Measurements from ENCODE around the gene PLEKHA7.

The PLEKHA7 gene

DNA sequence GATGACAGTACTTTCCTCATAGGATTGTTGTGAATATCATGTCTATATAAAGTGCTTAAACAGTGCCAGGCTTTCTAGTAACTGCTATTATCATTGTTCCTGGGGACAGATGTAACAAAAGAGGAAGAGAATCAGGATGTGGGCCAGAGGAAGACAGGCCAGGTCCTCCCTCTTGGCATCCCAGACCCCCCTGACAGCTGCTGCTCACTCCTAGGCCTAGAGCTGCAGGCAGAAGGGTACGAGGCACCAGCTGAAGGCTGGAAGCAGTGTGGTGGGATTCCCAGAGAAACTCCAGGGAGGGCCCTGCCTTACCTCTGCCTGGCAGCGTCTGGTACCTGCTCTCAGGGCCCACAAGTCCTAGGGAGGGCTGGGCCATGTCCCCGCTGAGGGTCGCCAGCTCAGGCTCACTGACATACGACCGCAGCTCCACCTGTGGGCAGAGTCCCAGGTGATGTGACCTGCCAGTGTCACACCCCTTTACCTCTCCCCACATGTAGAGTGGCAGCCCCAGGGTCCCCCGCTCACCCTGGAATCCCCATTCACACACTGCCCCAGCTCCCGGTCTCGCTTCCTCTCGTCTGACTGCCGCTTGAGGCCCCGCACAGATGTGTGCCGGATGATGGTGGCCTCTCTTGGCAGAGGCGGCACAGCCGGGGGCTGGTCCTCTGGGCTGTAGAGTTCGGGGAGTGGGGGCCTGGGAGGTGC lies 223.6 kb downstream of the PLEKHA7 start:
- no peak for DNase-seq (ENCODE audit: low spot score)
- TF ChIP-seq, protein P1, sequence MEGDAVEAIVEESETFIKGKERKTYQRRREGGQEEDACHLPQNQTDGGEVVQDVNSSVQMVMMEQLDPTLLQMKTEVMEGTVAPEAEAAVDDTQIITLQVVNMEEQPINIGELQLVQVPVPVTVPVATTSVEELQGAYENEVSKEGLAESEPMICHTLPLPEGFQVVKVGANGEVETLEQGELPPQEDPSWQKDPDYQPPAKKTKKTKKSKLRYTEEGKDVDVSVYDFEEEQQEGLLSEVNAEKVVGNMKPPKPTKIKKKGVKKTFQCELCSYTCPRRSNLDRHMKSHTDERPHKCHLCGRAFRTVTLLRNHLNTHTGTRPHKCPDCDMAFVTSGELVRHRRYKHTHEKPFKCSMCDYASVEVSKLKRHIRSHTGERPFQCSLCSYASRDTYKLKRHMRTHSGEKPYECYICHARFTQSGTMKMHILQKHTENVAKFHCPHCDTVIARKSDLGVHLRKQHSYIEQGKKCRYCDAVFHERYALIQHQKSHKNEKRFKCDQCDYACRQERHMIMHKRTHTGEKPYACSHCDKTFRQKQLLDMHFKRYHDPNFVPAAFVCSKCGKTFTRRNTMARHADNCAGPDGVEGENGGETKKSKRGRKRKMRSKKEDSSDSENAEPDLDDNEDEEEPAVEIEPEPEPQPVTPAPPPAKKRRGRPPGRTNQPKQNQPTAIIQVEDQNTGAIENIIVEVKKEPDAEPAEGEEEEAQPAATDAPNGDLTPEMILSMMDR (IDR thresholded peaks at IDR 0.05; ENCODE audit: extremely low read depth, missing control alignments), result no peak

DNA sequence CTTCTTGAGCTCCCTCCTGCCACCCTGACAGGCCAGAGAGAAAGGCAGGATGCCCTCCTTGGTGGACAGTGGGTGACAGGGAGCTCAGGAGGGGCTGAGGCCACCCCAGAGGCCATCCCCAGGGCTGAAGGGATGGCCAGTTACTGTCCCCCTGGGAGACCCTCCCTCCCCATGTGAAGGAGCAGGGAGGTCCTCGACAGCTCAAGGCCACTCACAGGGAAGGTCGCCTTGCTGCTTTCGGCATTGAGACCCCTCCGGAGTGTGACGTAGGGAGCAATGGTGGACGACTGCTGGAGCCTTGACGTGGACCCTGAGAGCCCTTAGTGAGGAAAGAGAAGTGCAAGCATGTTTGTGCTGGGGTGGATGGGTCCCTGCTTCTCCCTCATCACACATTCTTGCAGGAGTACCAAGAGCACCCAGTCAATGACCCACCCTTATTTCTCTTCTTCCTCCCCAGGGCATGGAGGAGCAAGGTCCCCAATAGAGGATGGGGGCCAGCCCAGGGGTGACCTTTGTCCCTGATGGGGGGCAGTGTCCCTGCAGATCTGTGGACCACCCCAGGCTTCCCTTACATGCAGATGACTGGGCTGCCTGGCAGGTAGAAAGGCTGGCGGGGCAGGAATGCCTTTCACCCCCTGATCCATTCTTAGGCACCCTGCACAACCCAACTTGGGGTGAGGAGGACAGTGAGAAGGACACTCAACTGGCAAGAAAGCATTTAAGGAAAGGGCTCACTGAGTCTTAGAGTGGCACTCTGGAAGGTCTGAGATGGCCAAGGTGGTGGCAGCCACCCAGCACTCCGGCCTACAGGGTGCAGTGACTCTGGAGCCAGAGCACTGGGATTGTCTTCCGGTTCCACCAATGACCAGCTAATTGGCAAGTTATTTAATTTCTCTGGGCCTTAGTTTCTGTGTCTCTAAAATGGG lies 224.4 kb downstream of the PLEKHA7 start:
- no peak for DNase-seq (ENCODE audit: low spot score)
- TF ChIP-seq, protein P1 (IDR thresholded peaks at IDR 0.05; ENCODE audit: extremely low read depth, missing control alignments), result no peak

DNA sequence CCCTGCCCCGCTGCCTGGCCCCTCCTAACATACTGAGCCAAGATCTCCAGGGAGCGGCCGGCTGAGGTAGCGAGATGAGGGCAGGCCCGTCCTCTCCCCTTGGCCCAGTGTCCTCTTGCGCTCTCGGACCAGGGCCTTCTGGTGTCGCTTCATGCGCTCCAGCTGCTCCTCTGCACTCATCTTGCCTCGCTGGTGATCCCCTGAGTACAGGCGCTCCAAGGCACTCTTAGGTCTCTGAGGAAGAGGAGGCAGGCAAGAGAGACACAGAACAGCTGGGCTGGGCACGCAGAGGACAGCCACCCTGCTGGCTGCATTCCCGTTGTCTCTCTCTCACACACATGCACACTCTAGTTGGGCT lies 225.2 kb downstream of the PLEKHA7 start:
- no peak for DNase-seq (ENCODE audit: low spot score)
- TF ChIP-seq, protein P1 (IDR thresholded peaks at IDR 0.05; ENCODE audit: extremely low read depth, missing control alignments), result no peak

DNA sequence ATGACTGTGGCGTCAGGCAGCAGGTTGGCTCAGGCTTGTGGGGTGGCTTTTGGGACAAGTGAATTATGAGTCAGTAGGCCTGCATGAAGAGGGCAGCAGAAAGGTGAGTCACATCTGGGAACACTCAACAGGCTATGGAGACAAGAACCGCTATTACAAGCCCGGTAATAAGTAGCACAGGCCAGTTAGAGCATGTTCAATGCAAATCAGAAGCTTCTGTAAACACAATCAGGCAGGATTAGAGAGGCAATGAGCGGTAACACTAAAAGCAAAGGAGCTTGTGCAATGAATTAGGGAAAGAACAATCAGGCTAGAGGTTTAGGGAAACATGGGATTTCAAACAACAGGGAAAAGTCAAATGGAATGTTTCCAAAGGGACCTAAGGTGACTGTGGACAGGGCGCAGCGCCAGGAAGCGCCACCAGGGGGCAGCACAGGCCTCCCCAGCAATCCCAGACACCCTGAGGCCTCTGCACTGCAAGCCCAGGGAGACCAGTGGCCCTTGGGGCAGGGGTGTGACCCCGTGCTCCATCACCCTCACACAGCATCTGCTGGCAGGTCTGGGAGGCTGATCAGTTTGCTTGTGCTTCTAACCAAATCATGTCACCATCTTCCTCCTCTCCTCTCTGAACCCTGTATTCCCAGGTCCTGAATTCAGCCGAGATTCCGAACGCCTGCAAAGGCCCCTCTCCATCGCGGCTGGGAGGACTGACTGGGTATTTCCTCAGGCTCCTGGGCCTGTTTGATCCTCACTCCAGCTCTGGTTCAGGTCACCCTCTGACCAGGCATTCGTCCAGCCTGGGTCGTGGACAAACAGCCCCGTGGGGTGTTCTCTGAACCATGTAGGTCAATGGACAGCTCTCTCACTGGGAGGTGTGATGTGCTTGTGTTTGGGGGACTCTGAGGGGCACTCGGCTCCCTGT lies 225.8 kb downstream of the PLEKHA7 start:
- TF ChIP-seq, protein P1 (IDR thresholded peaks at IDR 0.05; ENCODE audit: extremely low read depth, missing control alignments), result peak; percentile 97
- peak; percentile 73 for DNase-seq (ENCODE audit: low spot score)

DNA sequence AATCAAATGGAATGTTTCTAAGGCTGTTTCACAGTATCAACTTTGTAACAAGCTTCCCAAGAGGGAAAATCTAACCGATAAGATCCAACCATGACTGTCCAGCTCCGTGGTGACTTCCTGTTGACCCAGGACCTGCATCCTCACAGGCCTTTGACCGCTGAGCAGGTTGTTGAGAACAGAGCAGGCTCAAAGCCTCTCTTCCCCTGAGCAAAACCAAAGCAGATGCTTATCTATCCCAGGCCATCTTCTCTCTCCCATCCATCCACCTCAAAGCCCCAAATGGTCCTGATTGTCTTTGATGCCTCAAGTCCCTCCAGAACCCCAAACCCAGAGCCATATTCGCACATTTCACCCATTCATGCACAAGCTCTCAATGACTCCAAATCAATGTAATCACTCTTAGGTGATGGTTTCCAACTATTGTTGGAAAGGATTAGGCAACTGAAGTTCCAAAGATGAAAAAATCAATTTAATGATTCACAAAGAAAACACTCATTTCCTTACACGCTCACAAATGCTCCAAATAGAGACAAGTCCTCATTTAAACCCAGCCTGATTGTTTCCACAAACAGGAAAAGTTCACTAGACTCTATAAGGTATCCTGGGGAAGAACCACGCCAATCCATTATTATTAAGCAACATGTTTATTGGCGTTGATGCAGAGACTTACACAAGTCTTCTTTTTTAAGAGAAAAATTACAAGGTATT lies 227.0 kb downstream of the PLEKHA7 start:
- TF ChIP-seq, protein P1 (IDR thresholded peaks at IDR 0.05; ENCODE audit: extremely low read depth, missing control alignments), result no peak
- no peak for DNase-seq (ENCODE audit: low spot score)

DNA sequence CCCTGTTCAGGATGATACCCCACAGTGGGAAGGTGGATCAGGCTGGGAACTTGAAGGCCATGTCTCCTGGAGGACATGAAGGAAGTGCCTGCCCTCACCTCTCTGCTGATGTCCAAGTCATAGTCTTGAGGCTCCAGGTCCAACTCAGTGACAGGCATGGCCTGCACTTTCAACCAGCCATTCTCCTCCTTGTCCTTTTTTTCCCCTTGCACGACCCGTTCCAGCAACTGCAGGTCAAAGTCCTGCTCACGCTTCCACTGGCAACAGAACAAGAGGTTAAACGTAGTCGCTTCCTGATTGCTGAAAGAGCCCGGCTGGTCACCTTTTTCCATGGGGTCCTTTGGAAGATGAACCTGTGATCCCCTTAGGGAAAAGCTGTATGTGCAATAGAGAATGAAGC lies 228.1 kb downstream of the PLEKHA7 start:
- TF ChIP-seq, protein P1 (IDR thresholded peaks at IDR 0.05; ENCODE audit: extremely low read depth, missing control alignments), result no peak
- DNase-seq (ENCODE audit: low spot score), result no peak
